Activated naive CD4-positive, alpha-beta T cell treated with anti-CD3 and anti-CD28 coated beads, Interleukin-2, amount 50 U/mL, for 72 hours (primary cell): ENCODE results near the gene LHPP. TPM values are rescaled to one million over a fixed set of nuclear protein-coding genes. Genes with fewer than 3 reads are reported as not detected.
"Not testable (repeated sequence)": the region's sequence is repeated elsewhere in the genome, so short reads cannot be mapped to it uniquely, and the experiment has no call there.

ENCODE experiments used
- ATAC-seq, 2 donors: fragments of 150-1000 bp; cut with Tn5 transposase; 2 replicates each; pipeline ENCODE4 v1.10.0; 2021; ENCODE audit warnings: mild to moderate bottlenecking in 2 of 2, moderate library complexity in 2 of 2
- DNase-seq, 2 donors: peaks; one replicate each; pipeline ENCODE4 v3.0.0; 2021 to 2022; ENCODE audit warnings: low spot score in 2 of 2
- H3K27ac Mint-ChIP-seq, 2 donors: one replicate each; pipeline ENCODE4 v1.8.0; 2022; ENCODE audit warnings: mild to moderate bottlenecking in 2 of 2, mixed read lengths in 2 of 2
- H3K36me3 Mint-ChIP-seq, 2 donors: one replicate each; pipeline ENCODE4 v1.8.0; 2022; ENCODE audit warnings: mixed read lengths in 2 of 2
- H3K9me3 Mint-ChIP-seq, 2 donors: one replicate each; pipeline ENCODE4 v1.8.0; 2022; ENCODE audit warnings: mixed read lengths in 2 of 2
- total RNA-seq, 2 donors: library from RNA; stranded (reverse); gene quantifications; one replicate each; pipeline ENCODE4 v1.2.3, GENCODE V29; 2022

LHPP gene
- total RNA-seq, 2 donors from 2014 or later, result 12.5 to 13.0 TPM

DNA sequence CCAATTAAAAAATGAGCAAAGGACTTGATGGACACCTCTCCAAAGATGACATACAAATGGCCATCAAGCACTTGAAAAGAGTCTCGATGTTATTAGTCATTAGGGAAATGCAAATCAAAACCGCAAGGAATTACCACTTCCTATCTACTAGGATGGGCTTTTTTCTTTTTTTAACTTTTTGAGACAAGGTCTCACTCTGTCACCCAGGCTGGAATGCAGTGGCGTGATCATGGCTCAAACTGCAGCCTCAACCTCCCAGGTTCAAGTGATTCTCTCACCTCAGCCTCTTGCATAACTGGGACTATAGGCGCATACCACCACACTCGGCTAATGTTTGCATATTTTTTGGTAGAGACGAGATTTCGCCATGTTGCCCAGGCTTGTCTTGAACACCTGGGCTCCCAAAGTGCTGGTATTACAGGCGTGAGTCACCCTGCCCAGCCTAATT lies 25.4 kb upstream of the LHPP start:
- ATAC-seq (no peak), DNase-seq (no peak)
- Mint-ChIP-seq H3K27ac (no peak overlapping the region), H3K36me3 (no peaks in the 10 kb centered on the region), H3K9me3 (no peaks in the 10 kb centered on the region)

DNA sequence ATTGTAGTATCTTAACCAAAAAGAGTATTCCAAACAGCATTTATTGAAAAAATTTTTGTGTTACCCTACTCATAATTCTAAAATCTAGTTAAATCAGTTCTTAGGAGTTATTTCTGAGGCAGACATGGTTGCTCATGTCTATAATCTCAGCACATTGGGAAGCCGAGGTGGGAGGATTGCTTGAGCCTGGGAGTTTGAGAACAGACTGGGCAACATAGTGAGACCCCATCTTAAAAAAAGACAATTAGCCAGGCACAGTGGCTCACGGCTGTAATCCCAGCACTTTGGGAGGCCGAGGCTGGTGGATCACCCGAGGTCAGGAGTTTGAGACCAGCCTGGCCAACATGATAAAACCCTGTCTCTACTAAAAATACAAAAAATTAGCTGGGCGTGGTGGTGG lies 19.9 kb upstream of the LHPP start:
- ATAC-seq, H3K27ac Mint-ChIP-seq, H3K36me3 Mint-ChIP-seq, DNase-seq, H3K9me3 Mint-ChIP-seq: not testable (repeated sequence)

DNA sequence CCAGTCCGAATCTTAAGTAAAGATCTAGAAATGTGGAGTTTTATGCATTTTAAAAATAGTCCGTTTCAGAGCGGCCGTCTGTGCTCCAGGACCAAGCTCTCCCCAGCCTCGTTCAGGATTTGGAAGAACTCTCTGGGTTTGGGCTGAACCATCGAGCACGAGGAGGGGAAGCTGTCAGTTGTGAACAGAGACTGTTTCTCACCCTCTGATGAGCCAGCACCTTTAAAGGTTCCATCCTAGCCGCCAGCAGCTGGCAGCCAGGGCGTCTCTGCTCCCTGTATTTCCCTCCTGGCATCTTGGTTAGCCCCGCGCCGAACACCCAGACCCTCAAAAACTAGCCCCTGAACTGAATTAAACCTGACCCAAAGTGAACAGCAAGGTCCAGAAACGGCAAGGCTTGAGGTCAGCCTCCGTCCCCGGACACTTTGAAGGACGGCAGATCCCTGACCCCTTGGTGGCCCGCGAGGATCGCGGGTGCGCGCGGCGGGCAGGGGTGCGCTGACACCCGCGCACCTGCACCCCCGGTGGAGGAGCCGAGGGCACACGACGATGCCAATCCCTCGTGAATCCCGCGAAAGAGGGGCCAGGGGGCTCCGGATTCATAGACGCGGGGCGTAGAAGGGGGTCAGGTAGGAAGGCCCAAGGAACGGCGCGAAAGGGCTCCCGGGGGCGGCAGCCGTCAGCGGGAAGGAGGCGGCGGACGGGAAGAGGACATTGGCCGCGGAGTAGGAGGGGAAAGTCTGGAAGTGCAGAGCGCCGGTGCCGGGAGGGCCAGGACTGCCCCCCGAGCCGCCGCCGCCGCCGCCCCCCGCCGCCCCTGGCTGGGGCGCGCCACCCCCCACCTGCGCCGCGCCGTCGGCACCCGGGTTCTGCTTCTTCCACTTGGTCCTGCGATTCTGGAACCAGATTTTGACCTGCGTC lies 14.5 kb upstream of the LHPP start:
- Mint-ChIP-seq H3K36me3 (peaks cover 0 to 15% of the 10 kb centered on the region in 2 donors), H3K27ac (no peak overlapping the region), H3K9me3 (no peaks in the 10 kb centered on the region)
- ATAC-seq (no peak), DNase-seq (no peak)

DNA sequence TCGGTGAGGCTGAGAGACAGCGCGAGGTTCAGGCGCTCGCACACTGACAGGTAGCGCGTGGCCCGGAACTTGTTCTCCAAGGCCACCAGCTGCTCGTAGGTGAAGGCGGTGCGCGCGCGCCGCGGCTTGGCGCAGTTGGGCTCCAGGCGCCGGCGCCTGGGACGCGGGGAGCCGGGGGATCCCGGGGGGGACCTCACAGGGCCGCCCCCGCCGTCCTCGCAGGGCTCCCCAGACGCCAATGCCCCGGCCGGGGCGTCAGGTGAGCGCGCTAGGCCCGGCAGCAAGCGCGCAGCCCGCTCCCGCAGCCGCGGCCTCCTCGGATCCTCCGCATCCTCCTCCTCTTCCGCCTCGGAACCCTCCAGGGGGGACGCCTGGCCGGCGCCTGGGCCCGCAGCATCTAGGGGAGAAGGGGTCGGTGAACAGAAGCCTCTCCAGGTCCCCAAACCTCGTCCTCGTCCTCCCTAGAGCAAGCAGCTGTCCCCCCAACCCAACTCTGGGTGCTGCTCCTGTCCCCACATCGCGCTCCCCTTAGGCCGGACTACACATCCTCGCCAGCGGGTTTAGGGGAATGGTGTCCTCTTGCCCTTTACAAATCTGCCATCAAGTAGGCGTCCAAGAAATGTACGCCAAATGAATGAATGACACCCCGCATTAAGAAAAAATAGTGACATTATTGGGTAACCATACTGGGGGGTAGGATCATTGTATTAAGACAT lies 13.7 kb upstream of the LHPP start:
- DNase-seq (no peak), ATAC-seq (peak in 1 of 2 donors; percentile 48)
- Mint-ChIP-seq H3K9me3 (no peaks in the 10 kb centered on the region), H3K36me3 (peaks cover 0 to 15% of the 10 kb centered on the region in 2 donors), H3K27ac (no peak overlapping the region)

DNA sequence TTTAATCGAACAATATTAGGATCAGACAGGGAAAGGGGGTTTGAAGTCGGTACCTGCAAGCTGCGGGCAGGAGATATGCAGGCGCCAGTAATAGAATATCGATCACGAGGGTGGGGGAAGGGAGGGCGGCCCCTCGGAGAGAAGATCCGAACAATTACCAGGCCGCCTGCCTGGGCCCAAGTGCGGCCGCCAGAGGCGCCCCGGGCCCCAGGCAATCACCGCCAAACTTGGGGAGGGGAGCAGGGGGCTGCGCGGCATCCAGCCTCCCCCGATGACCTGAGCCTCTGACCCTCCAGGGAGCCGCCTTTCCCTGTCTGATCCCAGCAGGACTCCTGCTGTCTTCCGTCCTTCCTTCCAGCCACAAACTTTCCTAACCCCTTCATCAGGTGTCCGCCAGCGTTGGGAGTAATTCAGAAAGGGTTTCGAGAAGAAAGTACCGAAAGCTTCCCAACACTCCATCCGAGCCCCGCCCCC lies 12.9 kb upstream of the LHPP start:
- no peak overlapping the region for H3K27ac Mint-ChIP-seq
- no peak for DNase-seq
- no peaks in the 10 kb centered on the region for H3K9me3 Mint-ChIP-seq
- peaks cover 0 to 15% of the 10 kb centered on the region in 2 donors for H3K36me3 Mint-ChIP-seq
- no peak for ATAC-seq

DNA sequence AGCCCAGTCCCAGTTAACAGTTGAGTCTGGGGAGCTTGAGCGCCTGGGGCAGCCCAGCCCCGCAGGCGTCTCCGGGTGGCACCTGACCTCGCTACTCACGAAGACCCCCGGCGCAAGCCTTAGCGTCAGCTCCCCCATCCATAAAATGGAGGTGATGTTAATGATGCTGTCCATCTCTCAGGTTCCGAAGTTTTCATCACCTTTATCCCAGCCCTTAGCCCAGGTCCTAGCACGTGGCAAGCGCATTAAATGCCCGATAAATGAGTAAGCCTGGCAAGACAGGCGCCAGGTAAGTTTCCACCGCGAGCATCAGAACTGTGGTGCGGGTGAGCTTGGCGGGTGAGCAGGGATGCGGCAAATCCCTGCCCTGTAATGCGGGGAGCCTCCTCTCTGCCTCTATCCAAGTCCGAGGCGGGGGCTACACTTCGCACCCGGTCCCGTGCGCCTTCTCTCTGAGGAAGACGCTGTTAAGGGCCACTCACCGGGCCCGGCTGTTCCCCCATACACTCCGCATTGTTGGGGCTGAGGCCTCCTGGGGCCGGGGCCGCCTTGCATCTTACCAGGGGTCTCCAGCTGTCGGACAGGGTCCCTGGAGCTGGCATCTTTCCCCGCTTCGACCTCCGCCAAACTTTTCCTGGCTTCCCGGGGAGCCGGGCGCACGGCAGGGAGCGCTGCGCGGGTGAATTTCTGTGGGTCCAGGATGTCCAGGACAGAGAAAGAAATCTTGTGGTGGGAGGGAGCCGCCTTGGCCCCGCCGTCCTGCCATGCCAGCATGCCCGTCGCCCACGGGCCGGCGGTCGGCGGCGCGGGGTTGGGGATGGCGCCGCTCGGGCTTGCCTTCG lies 12.2 kb upstream of the LHPP start:
- Mint-ChIP-seq H3K9me3 (no peaks in the 10 kb centered on the region), H3K36me3 (peaks cover 0 to 15% of the 10 kb centered on the region in 2 donors), H3K27ac (no peak overlapping the region)
- DNase-seq, result no peak
- ATAC-seq, result peak in 1 of 2 donors; percentile 31

DNA sequence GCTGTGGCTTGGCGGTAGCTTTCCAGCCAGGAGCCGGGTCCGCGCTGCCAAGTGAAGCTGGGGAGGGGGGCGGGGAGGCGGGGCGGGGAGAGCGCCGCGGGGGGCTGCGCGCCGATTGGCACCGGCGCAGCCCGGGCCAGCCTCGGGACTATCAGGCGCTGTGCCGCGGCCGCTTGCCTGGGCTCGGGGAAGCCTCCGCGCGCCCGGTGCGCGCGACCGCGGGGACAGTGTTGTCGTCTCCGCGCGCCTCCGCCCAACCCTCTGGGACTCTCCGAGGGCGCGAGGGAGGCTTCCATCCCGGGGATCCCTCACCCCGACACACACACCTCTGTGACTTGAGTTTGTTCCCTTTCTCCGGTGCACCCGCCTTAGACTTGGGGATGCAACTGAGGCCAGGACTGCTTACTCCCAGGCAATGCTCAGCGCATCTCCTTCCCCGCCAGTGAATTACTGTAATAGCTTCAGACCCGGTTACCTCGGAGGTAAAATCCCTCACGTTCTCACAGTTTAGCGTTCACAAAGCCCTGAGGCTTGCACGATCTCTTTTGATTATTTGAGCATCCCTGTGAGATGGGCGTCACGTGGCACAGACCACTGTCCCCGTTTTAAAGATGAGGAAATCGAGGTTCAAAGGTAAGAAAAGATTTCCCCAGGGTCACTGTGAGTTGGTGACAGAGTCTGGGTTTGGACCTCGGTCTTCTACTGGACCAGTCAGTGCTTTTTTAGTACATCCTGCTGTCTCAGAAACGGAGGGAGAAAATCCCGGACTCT lies 11.4 kb upstream of the LHPP start, which contains the start of gene NKX1-2:
Gene NKX1-2, minus strand, starts transcription at position 24 of the 771 bp plus-strand sequence. CDS start 92 bp downstream, outside the sequence.
- no peaks in the 10 kb centered on the region for H3K9me3 Mint-ChIP-seq
- DNase-seq (no peak), ATAC-seq (peak in 1 of 2 donors; percentile 61)
- peaks cover 0 to 15% of the 10 kb centered on the region in 2 donors for H3K36me3 Mint-ChIP-seq
- no peak within 1 kb of the TSS for H3K27ac Mint-ChIP-seq

DNA sequence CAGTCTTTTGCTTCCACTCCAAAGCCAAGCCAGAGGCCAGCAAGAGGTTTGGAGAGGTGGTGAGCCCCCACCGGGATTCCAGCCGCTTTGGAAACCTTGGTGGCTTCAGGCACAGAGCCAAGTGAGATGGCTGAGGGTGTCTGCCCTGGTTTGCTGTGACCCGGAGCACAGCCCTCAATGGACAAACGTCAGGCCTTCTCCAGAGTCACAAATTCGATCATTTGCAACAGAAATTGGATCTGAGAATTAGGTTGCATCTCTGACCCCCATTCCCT lies 10.9 kb upstream of the LHPP start:
- H3K36me3 Mint-ChIP-seq, result peaks cover 0 to 15% of the 10 kb centered on the region in 2 donors
- H3K27ac Mint-ChIP-seq, result no peak overlapping the region
- no peak for DNase-seq
- H3K9me3 Mint-ChIP-seq, result no peaks in the 10 kb centered on the region
- ATAC-seq, result no peak

DNA sequence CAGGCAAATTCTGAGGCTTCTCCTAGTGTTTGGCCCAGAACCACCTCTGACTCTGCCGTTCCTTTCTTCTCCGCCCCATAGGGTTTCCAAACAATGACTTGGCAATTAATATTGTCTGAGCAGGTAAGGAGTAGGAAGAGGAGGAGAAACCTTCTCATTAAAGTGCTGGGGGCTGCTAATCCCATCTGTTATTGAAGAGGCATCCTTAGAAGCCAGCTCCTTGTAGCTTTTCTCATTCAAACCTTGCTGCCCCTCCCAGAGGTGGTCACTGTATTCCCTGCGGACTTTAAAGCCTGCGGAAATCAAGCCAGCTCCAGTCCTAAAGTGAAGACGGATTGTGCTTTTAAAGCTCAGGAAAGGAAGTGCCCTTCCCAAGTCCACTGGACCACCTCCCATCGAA lies 10.3 kb upstream of the LHPP start:
- Mint-ChIP-seq H3K36me3 (peaks cover 0 to 15% of the 10 kb centered on the region in 2 donors), H3K9me3 (no peaks in the 10 kb centered on the region), H3K27ac (no peak overlapping the region)
- DNase-seq (no peak), ATAC-seq (no peak)

DNA sequence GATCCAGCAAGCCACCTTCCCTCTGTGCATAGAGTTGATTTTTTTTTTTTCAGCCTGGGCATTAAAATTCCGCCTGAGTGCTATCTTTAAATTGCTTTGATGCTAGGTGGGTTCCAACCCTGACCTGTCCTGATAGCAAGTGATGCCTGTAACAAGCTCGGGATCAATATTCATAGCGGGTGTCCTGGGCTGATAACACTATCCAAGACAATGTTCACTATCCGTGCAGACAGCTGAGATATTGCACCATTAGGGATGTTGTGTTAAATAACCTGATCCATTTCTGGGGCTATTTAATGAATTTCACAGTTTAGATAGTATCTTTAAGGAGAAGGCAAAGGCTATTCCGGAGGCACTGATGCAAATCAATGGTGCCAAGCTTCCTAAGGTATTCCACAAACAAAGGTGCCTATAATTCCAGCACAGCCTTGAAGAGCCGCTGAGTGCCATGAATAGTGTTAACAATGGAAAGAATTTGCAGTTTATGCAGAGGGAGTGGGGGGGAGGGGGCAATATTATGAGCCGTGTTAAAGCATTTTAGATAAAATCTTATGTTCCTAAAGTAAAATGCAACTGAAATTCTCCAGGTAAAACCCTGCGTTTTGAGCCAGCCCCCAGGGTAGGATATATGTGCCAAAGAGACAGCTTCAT lies 7.5 kb upstream of the LHPP start:
- DNase-seq (no peak), ATAC-seq (no peak)
- no peaks in the 10 kb centered on the region for H3K9me3 Mint-ChIP-seq
- no peak overlapping the region for H3K27ac Mint-ChIP-seq
- peaks cover 0 to 11% of the 10 kb centered on the region in 2 donors for H3K36me3 Mint-ChIP-seq

DNA sequence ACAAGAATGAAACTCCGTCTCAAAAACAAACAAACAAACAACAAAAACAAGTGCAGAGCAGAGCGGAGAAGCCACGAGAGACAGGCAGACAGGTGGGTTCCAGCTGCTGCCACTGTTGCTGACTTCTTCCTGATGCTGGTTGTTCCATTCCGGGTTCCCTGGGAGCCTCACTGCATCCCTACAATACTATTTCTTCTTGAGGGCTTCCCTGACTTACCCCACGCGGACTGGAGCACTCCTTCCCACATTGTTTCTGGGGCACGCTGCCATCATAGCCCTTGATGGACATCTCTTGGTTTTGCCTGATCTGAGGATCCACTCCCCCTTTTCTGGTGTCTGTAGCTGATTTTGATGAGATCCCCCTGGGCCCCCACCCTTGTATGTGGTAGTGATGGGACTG lies 6.2 kb upstream of the LHPP start:
- Mint-ChIP-seq H3K36me3 (peaks cover 0 to 10% of the 10 kb centered on the region in 2 donors), H3K9me3 (no peaks in the 10 kb centered on the region), H3K27ac (no peak overlapping the region)
- ATAC-seq (no peak), DNase-seq (no peak)

DNA sequence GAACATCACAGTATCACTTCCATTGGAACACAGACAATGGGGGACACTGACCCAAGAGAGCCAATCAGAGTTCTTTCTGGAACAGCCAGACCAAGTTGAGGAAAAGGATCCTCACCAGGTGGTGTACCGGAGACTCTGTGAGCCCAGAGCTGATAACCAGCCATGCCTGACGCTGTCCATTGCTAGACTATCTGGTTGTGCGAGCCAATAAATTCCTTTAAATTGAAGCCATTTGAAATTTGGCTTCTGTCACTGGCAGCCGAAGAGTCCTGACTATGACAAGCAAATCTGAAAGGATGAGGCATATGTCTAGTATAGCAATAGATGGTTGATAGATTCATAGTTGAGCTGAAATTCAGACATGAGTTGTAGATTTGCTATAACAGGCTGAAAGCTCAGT lies 3.1 kb upstream of the LHPP start:
- no peak overlapping the region for H3K27ac Mint-ChIP-seq
- ATAC-seq, result no peak
- peaks cover 0 to 3% of the 10 kb centered on the region in 2 donors for H3K9me3 Mint-ChIP-seq
- peaks cover 0 to 6% of the 10 kb centered on the region in 2 donors for H3K36me3 Mint-ChIP-seq
- DNase-seq, result no peak

DNA sequence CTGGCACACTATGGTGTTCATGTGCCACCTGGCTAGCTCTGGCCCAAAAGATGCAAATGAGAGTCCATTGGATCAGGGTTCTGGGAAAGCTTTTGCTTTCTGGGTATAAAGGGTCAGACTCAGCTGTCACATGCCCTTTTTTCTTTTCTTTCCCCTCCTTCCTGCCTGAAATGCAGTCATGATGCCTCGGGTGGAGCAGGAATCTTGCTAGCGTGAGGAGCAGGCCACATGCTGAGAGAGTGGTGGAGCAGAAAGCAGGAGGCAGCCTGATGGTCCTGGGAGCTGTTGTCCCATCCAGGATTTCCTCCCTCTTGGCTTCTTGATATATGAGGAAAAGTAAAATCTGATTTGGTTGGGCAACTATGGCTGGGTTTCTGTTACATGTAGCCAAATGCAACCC lies 2.7 kb upstream of the LHPP start:
- Mint-ChIP-seq H3K36me3 (peaks cover 0 to 6% of the 10 kb centered on the region in 2 donors), H3K27ac (no peak overlapping the region), H3K9me3 (peaks cover 0 to 3% of the 10 kb centered on the region in 2 donors)
- ATAC-seq (no peak), DNase-seq (no peak)

DNA sequence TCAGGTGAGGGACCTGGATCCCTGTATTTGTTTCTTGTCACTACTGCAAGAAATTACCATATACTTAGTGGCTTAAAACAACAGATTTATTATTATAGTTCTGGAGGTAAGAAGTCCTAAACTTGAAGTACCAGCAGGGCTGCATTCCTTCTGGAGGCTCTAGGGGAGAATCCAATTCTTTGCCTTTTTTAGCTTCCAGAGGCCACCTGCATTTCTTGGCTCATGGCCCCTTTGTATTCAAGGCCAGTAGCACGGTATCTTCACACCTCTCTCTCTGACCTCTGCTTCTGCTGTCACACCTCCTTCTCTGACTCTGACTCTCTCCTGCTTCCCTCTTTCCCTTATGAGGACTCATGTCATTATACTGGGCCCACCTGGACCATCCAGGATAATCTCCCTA lies 2.2 kb upstream of the LHPP start:
- DNase-seq (no peak), ATAC-seq (no peak)
- H3K36me3 Mint-ChIP-seq, result peaks cover 0 to 6% of the 10 kb centered on the region in 2 donors
- peaks cover 0 to 3% of the 10 kb centered on the region in 2 donors for H3K9me3 Mint-ChIP-seq
- no peak overlapping the region for H3K27ac Mint-ChIP-seq

DNA sequence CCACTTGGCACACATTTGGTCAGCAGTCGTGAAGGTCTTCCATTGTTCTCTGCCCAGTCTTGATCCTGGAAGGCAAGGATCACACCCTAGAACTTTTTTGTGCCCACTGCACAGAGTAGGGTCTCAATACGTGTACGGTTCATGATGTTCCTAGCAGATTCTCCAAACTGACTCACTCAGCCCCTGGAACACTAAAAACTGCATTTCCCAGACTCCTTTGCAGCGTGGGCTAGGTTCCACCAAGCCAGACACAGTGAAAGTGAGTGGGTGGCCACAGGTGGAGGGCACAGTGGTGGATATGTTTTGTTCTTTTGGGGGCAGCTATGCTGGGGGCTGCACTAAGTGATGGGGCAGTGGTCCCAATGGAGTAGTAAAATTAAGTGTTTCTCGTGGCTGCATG lies 1.5 kb upstream of the LHPP start:
- peaks cover 0 to 6% of the 10 kb centered on the region in 2 donors for H3K36me3 Mint-ChIP-seq
- DNase-seq, result no peak
- peaks cover 0 to 3% of the 10 kb centered on the region in 2 donors for H3K9me3 Mint-ChIP-seq
- no peak for ATAC-seq
- H3K27ac Mint-ChIP-seq, result no peak overlapping the region

DNA sequence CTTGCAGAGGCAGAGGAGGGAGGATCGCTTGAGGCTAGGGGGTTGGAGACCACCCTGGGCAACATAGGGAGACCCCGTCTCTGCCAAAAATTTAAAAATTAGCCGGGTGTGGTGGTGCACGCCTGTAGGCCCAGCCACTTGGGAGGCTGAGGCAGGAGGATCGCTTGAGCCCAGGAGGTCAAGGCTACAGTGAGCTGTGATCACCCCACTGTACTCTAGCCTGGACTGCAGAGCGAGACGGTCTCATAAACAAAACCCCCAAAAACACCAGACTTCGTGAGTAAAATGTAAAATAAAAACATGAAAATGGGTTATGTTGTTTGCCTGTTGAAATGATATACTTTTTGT lies 699 bp downstream of the LHPP start:
- H3K36me3 Mint-ChIP-seq, result peaks cover 0 to 6% of the 10 kb centered on the region in 2 donors
- peaks cover 0 to 3% of the 10 kb centered on the region in 2 donors for H3K9me3 Mint-ChIP-seq
- no peak for DNase-seq
- H3K27ac Mint-ChIP-seq, result peak overlapping the region in 1 of 2 donors; percentile 29
- ATAC-seq, result no peak
